OCI-LY1 (cell line): Measurements from ENCODE around the gene RYR3.

Source experiments
- H2AFZ ChIP-seq: fragments of 200-600 bp; sonication (generic), shearing (Covaris generic); 2 replicates; pipeline ENCODE4 v1.6.0; 2014; ENCODE audit warnings: antibody characterized with exemption, mild to moderate bottlenecking, low read length
- H3F3A ChIP-seq: fragments of 200-600 bp; sonication (generic), shearing (Covaris generic); 2 replicates; pipeline ENCODE4 v1.6.0; 2014; ENCODE audit warnings: mild to moderate bottlenecking, antibody characterized with exemption, low read length, moderate library complexity; ENCODE audit not compliant: insufficient read depth
- H3K27ac ChIP-seq: fragments of 200-600 bp; sonication (generic); 2 replicates; pipeline ENCODE4 v1.5.1; 2014; ENCODE audit warnings: low read length, mixed run types, mild to moderate bottlenecking, low read depth; ENCODE audit not compliant: poor library complexity, severe bottlenecking
- H3K27me3 ChIP-seq: fragments of 200-600 bp; sonication (generic); 2 replicates; pipeline ENCODE4 v1.6.0; 2014; ENCODE audit warnings: antibody characterized with exemption, mild to moderate bottlenecking, low read length, moderate library complexity; ENCODE audit not compliant: insufficient read depth
- H3K36me3 ChIP-seq: fragments of 200-600 bp; sonication (generic); 2 replicates; pipeline ENCODE4 v1.6.1; 2014; ENCODE audit warnings: mild to moderate bottlenecking, antibody characterized with exemption, low read length, moderate library complexity, mixed read lengths; ENCODE audit not compliant: insufficient read depth
- H3K4me1 ChIP-seq: fragments of 200-600 bp; sonication (generic); 2 replicates; pipeline ENCODE4 v1.5.1; 2014; ENCODE audit warnings: mild to moderate bottlenecking, low read length, moderate library complexity; ENCODE audit not compliant: insufficient read depth, severe bottlenecking
- H3K4me2 ChIP-seq: fragments of 200-600 bp; sonication (generic), shearing (Covaris generic); 2 replicates; pipeline ENCODE4 v1.6.1; 2014; ENCODE audit warnings: low read length
- H3K4me3 ChIP-seq: fragments of 200-600 bp; sonication (generic); 2 replicates; pipeline ENCODE4 v1.5.1; 2014; ENCODE audit warnings: low read length, low read depth, mild to moderate bottlenecking, mixed read lengths; ENCODE audit not compliant: poor library complexity, severe bottlenecking
- H3K79me2 ChIP-seq: fragments of 200-600 bp; shearing (Covaris generic); 2 replicates; pipeline ENCODE4 v1.6.1; 2016; ENCODE audit warnings: mixed run types, low read length, mixed read lengths; ENCODE audit not compliant: insufficient read depth
- H3K9ac ChIP-seq: fragments of 200-600 bp; sonication (generic), shearing (Covaris generic); 2 replicates; pipeline ENCODE4 v1.6.1; 2014; ENCODE audit warnings: mild to moderate bottlenecking, low read length, mixed read lengths
- H3K9me2 ChIP-seq: fragments of 200-600 bp; sonication (generic), shearing (Covaris generic); 2 replicates; pipeline ENCODE4 v1.6.1; 2014; ENCODE audit warnings: low read depth, mild to moderate bottlenecking, low read length, mixed read lengths
- H3K9me3 ChIP-seq: fragments of 200-600 bp; shearing (Covaris generic); 2 replicates; pipeline ENCODE4 v1.6.1; 2014; ENCODE audit warnings: low read length, mixed read lengths
- H4K20me1 ChIP-seq: fragments of 200-600 bp; sonication (generic), shearing (Covaris generic); 2 replicates; pipeline ENCODE4 v1.6.0; 2016; ENCODE audit warnings: mild to moderate bottlenecking, low read length; ENCODE audit not compliant: insufficient read depth
- EZH2 ChIP-seq: fragments of 200-600 bp; sonication (generic), shearing (Covaris generic); IDR thresholded peaks from 2 replicates; pipeline ENCODE4 v1.8.0; 2017; ENCODE audit warnings: borderline replicate concordance, mixed run types, mild to moderate bottlenecking, antibody characterized with exemption, low read length, moderate library complexity, mixed read lengths
- TF ChIP-seq, protein P1 (sequence below): fragments of 200-600 bp; sonication (generic), shearing (Covaris generic); IDR thresholded peaks from 2 replicates; pipeline ENCODE4 v1.5.1; 2017; ENCODE audit warnings: mild to moderate bottlenecking, antibody characterized with exemption, low read length, moderate library complexity, mixed read lengths

Gene RYR3

DNA sequence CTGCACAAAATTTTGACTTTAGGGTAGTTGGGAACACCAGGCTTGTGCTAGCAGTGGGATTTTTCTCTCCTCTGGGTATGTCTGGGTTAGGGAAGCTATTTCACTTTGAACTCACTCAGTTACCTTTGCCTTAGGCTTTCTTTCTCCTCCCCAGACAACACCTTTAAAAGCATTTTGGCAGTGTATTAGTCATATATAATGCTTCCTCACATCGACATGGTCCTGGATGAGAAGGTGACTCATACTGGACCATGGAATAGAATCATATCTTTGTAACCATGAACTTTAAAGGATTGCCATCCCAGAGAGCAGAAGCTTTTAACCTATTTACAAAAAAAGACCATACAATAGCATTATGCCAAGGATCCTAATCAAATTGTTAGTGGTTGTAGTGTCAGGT lies 2.7 kb downstream of the RYR3 start:
- Histone ChIP-seq H3K27me3 (no peaks in the 10 kb centered on the region), H3K27ac (no peak overlapping the region), H3K9me3 (no peaks in the 10 kb centered on the region), H3K4me3 (no peak overlapping the region), H3K9me2 (no peaks in the 10 kb centered on the region), H3K4me2 (no peak overlapping the region), H4K20me1 (no peaks in the 10 kb centered on the region), H3K9ac (no peak overlapping the region), H2AFZ (no peak overlapping the region), H3F3A (no peaks in the 10 kb centered on the region), H3K4me1 (no peaks in the 10 kb centered on the region), H3K79me2 (no peaks in the 10 kb centered on the region), H3K36me3 (no peaks in the 10 kb centered on the region)
- TF ChIP-seq, protein P1, sequence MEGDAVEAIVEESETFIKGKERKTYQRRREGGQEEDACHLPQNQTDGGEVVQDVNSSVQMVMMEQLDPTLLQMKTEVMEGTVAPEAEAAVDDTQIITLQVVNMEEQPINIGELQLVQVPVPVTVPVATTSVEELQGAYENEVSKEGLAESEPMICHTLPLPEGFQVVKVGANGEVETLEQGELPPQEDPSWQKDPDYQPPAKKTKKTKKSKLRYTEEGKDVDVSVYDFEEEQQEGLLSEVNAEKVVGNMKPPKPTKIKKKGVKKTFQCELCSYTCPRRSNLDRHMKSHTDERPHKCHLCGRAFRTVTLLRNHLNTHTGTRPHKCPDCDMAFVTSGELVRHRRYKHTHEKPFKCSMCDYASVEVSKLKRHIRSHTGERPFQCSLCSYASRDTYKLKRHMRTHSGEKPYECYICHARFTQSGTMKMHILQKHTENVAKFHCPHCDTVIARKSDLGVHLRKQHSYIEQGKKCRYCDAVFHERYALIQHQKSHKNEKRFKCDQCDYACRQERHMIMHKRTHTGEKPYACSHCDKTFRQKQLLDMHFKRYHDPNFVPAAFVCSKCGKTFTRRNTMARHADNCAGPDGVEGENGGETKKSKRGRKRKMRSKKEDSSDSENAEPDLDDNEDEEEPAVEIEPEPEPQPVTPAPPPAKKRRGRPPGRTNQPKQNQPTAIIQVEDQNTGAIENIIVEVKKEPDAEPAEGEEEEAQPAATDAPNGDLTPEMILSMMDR, result no peak
- no peak for TF ChIP-seq EZH2

DNA sequence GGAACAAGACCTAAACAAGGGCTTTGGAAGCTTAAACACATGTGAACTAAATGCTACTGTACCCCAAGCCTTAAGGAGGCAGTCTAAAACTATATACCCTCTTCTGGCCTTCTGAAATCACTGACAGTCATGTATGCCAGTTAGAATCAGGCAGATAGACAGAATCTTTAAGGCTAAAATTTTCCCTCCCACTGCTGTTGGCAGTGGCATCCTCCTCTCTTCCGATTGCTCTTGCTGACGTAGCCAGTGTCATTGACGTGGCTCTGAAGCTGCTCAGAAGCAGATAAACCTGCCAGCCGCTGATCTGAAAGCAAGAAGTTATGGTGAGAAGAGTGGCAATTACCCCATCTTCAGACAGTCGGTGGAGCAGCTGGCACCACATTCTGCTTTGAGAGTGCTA lies 3.3 kb downstream of the RYR3 start:
- Histone ChIP-seq H3K27me3 (no peaks in the 10 kb centered on the region), H3K36me3 (no peaks in the 10 kb centered on the region), H3K27ac (no peak overlapping the region), H3K79me2 (no peaks in the 10 kb centered on the region), H3K4me3 (no peak overlapping the region), H3K9me3 (no peaks in the 10 kb centered on the region), H3F3A (no peaks in the 10 kb centered on the region), H3K9me2 (no peaks in the 10 kb centered on the region), H3K4me1 (no peaks in the 10 kb centered on the region), H3K4me2 (no peak overlapping the region), H2AFZ (no peak overlapping the region), H4K20me1 (no peaks in the 10 kb centered on the region), H3K9ac (no peak overlapping the region)
- TF ChIP-seq, protein P1, result no peak
- no peak for TF ChIP-seq EZH2

DNA sequence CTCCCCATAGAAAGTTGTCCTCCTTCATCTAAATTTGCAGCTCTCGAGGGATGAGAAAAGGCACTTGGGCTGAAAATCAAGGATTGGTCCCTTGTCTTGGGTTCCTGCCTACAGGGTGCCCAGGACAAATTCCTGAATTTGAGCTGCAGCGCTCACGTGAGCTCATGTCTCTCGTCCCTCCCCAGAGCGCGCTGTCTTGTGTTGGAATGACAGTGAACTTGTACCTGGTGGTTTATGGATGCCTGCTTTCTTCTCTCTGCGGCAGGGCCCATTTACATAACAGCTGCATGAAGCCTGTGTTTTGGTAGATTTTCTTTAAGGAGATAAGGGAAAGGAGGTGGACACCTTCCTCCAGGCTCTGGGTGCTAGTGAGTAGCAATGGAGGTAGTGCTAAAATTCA lies 4.3 kb downstream of the RYR3 start:
- no peak overlapping the region for H3K4me2 ChIP-seq
- H3K27ac ChIP-seq, result no peak overlapping the region
- H3K9me2 ChIP-seq, result no peaks in the 10 kb centered on the region
- H3K4me1 ChIP-seq, result no peaks in the 10 kb centered on the region
- TF ChIP-seq EZH2, result no peak
- TF ChIP-seq, protein P1, result no peak
- no peaks in the 10 kb centered on the region for H3K27me3 ChIP-seq
- no peaks in the 10 kb centered on the region for H3K79me2 ChIP-seq
- H3K9ac ChIP-seq, result no peak overlapping the region
- no peaks in the 10 kb centered on the region for H3K36me3 ChIP-seq
- no peak overlapping the region for H2AFZ ChIP-seq
- no peaks in the 10 kb centered on the region for H3K9me3 ChIP-seq
- no peaks in the 10 kb centered on the region for H3F3A ChIP-seq
- no peaks in the 10 kb centered on the region for H4K20me1 ChIP-seq
- H3K4me3 ChIP-seq, result no peak overlapping the region
